Raji (cell line): ENCODE data around the gene CNTD1.

ENCODE experiments used
- POLR2A ChIP-seq: IDR thresholded peaks from 2 replicates; pipeline ENCODE4 v1.6.1; 2011; ENCODE audit warnings: low read depth, low read length, control low read depth; ENCODE audit not compliant: insufficient read depth

CNTD1 gene

GRCh38 chr17:42821176-42821575, 22.5 kb downstream of the CNTD1 start:
- no peak for TF ChIP-seq POLR2A

- TF ChIP-seq POLR2A = no peak
Observed at GRCh38 chr17:42827472-42827871, 28.8 kb downstream of the CNTD1 start.

GRCh38 chr17:42830971-42831370, 32.3 kb downstream of the CNTD1 start:
- TF ChIP-seq POLR2A = no peak

GRCh38 chr17:42832213-42832933, 33.7 kb downstream of the CNTD1 start:
- TF ChIP-seq POLR2A = no peak

- peak; percentile 95 for TF ChIP-seq POLR2A
Observed at GRCh38 chr17:42832934-42833766, 34.5 kb downstream of the CNTD1 start, which contains the start of gene PSME3. Gene PSME3, plus strand, starts transcription at chr17:42833397. Its CDS starts 235 bp downstream, at chr17:42833632.

GRCh38 chr17:42833767-42834422, 35.2 kb downstream of the CNTD1 start:
- no peak for TF ChIP-seq POLR2A

GRCh38 chr17:42835732-42836131, 37.1 kb downstream of the CNTD1 start:
- no peak for TF ChIP-seq POLR2A

GRCh38 chr17:42841975-42842685, 43.5 kb downstream of the CNTD1 start:
- no peak for TF ChIP-seq POLR2A

GRCh38 chr17:42843358-42843934, 44.8 kb downstream of the CNTD1 start:
- TF ChIP-seq POLR2A = no peak

GRCh38 chr17:42844271-42844670, 45.6 kb downstream of the CNTD1 start, which contains the start of gene AOC2:
Gene AOC2, plus strand, starts transcription at chr17:42844580. Its CDS starts 47 bp downstream, at chr17:42844627.
- TF ChIP-seq POLR2A = no peak

- no peak for TF ChIP-seq POLR2A
Observed at GRCh38 chr17:42844761-42845555, 46.3 kb downstream of the CNTD1 start.

GRCh38 chr17:42845556-42845917, 46.9 kb downstream of the CNTD1 start:
- TF ChIP-seq POLR2A = no peak

- no peak for TF ChIP-seq POLR2A
Observed at GRCh38 chr17:42845918-42846593, 47.4 kb downstream of the CNTD1 start.
